WTC11 (cell line): ENCODE measurements around the gene FAM47E. TPM values are rescaled to one million over a fixed set of nuclear protein-coding genes. Genes with fewer than 3 reads are reported as not detected.

Experiments used
- ATAC-seq: fragments of 200-7000 bp; cut with Tn5 transposase; 2 replicates; pipeline ENCODE4 v1.10.0; 2021; ENCODE audit warnings: mild to moderate bottlenecking, moderate library complexity
- CTCF ChIA-PET: fragments of 300-600 bp; sonication (Branson Sonifier 250); formaldehyde crosslinking; loops from one replicate; lab custom pipeline; 2021; ENCODE audit warnings: antibody characterized with exemption; lab: Charles Lee
- POLR2A ChIA-PET: fragments of 350-600 bp; sonication (Branson Sonifier 250); formaldehyde crosslinking; loops from one replicate; lab custom pipeline; 2021; ENCODE audit warnings: antibody characterized with exemption; lab: Charles Lee
- DNase-seq: peaks from one replicate; pipeline ENCODE4 v3.0.0; 2021; ENCODE audit warnings: low spot score
- H3K27ac Mint-ChIP-seq: 2 replicates; pipeline ENCODE4 v1.8.0; 2021; ENCODE audit warnings: mixed read lengths
- H3K27me3 Mint-ChIP-seq: 2 replicates; pipeline ENCODE4 v1.8.0; 2021; ENCODE audit warnings: low read depth, mild to moderate bottlenecking, moderate library complexity, mixed read lengths
- H3K36me3 Mint-ChIP-seq: 2 replicates; pipeline ENCODE4 v1.8.0; 2021; ENCODE audit warnings: mixed read lengths
- H3K4me1 Mint-ChIP-seq: 2 replicates; pipeline ENCODE4 v1.8.0; 2022; ENCODE audit warnings: mixed read lengths
- H3K4me3 Mint-ChIP-seq: 2 replicates; pipeline ENCODE4 v1.8.0; 2021; ENCODE audit warnings: mild to moderate bottlenecking, moderate library complexity, mixed read lengths
- H3K9me3 Mint-ChIP-seq: 2 replicates; pipeline ENCODE4 v1.8.0; 2021; ENCODE audit warnings: mixed read lengths
- CREB1 ChIP-seq: sonication (generic); formaldehyde crosslinking; IDR thresholded peaks from 2 replicates; pipeline ENCODE4 v1.8.0; 2023; ENCODE audit warnings: mild to moderate bottlenecking, missing genetic modification reagents
- HMGA2 ChIP-seq: fragments of 250-450 bp; sonication (Bioruptor Pico); IDR thresholded peaks from 2 replicates; pipeline ENCODE4 v1.4.0; 2021; ENCODE audit warnings: mild to moderate bottlenecking, moderate library complexity
- JUN ChIP-seq: sonication (generic); formaldehyde crosslinking; IDR thresholded peaks from 2 replicates; pipeline ENCODE4 v1.8.0; 2023; ENCODE audit warnings: mild to moderate bottlenecking, missing genetic modification reagents
- MYBL2 ChIP-seq: sonication (generic); formaldehyde crosslinking; IDR thresholded peaks from 2 replicates; pipeline ENCODE4 v1.8.1; 2023; ENCODE audit warnings: mild to moderate bottlenecking, moderate library complexity, missing genetic modification reagents
- NFATC4 ChIP-seq: fragments of 250-450 bp; sonication (Bioruptor Pico); IDR thresholded peaks from 2 replicates; pipeline ENCODE4 v1.9.0; 2021; ENCODE audit warnings: mild to moderate bottlenecking
- RORB ChIP-seq: fragments of 250-450 bp; sonication (Bioruptor Pico); IDR thresholded peaks from 2 replicates; pipeline ENCODE4 v1.9.0; 2021; ENCODE audit warnings: mild to moderate bottlenecking
- SMAD3 ChIP-seq: sonication (generic); formaldehyde crosslinking; IDR thresholded peaks from 2 replicates; pipeline ENCODE4 v1.8.0; 2022; ENCODE audit warnings: missing genetic modification reagents, mild to moderate bottlenecking, borderline replicate concordance
- SMAD4 ChIP-seq: sonication (generic); formaldehyde crosslinking; IDR thresholded peaks from 2 replicates; pipeline ENCODE4 v1.8.0; 2022; ENCODE audit warnings: mild to moderate bottlenecking, missing genetic modification reagents
- SP1 ChIP-seq: sonication (generic); formaldehyde crosslinking; conservative IDR thresholded peaks from 2 replicates; pipeline ENCODE4 v1.8.1; 2022; ENCODE audit warnings: missing genetic modification reagents
- ZNF232 ChIP-seq: sonication (generic); formaldehyde crosslinking; IDR thresholded peaks from 2 replicates; pipeline ENCODE4 v1.8.0; 2022; ENCODE audit warnings: mild to moderate bottlenecking, missing genetic modification reagents
- ZNF263 ChIP-seq: sonication (generic); formaldehyde crosslinking; IDR thresholded peaks from 2 replicates; pipeline ENCODE4 v1.8.1; 2022; ENCODE audit warnings: low read depth, mild to moderate bottlenecking, moderate library complexity, missing genetic modification reagents
- ZNF416 ChIP-seq: fragments of 250-450 bp; sonication (Bioruptor Pico); IDR thresholded peaks from 2 replicates; pipeline ENCODE4 v1.9.0; 2021; ENCODE audit warnings: mild to moderate bottlenecking, inconsistent platforms
- total RNA-seq: library from RNA; stranded (reverse); gene quantifications from 3 replicates; pipeline ENCODE4 v1.2.3, GENCODE V29; 2021
- TF ChIP-seq, protein P1 (sequence below): sonication (generic); formaldehyde crosslinking; IDR thresholded peaks from 2 replicates; pipeline ENCODE4 v1.8.0; 2022; ENCODE audit warnings: mild to moderate bottlenecking, missing genetic modification reagents
- TF ChIP-seq, protein P2 (sequence below): sonication (generic); formaldehyde crosslinking; IDR thresholded peaks from 2 replicates; pipeline ENCODE4 v1.8.1; 2023; ENCODE audit warnings: mild to moderate bottlenecking, moderate library complexity, missing genetic modification reagents
- TF ChIP-seq, protein P3 (sequence below): sonication (generic); formaldehyde crosslinking; IDR thresholded peaks from 2 replicates; pipeline ENCODE4 v1.8.1; 2023; ENCODE audit warnings: mild to moderate bottlenecking, missing genetic modification reagents, moderate library complexity
- TF ChIP-seq, protein P4 (sequence below): fragments of 250-450 bp; sonication (Bioruptor Pico); conservative IDR thresholded peaks from 2 replicates; pipeline ENCODE4 v1.9.0; 2021; ENCODE audit warnings: mild to moderate bottlenecking
- TF ChIP-seq, protein P5 (sequence below): sonication (generic); formaldehyde crosslinking; conservative IDR thresholded peaks from 2 replicates; pipeline ENCODE4 v1.8.1; 2023; ENCODE audit warnings: mild to moderate bottlenecking, low read depth, missing genetic modification reagents, moderate library complexity
- TF ChIP-seq, protein P6 (sequence below): sonication (generic); formaldehyde crosslinking; IDR thresholded peaks from 2 replicates; pipeline ENCODE4 v1.8.0; 2022; ENCODE audit warnings: mild to moderate bottlenecking, missing genetic modification reagents

Gene FAM47E
- total RNA-seq, 1 experiment from 2014 or later, result 1.4 TPM

DNA sequence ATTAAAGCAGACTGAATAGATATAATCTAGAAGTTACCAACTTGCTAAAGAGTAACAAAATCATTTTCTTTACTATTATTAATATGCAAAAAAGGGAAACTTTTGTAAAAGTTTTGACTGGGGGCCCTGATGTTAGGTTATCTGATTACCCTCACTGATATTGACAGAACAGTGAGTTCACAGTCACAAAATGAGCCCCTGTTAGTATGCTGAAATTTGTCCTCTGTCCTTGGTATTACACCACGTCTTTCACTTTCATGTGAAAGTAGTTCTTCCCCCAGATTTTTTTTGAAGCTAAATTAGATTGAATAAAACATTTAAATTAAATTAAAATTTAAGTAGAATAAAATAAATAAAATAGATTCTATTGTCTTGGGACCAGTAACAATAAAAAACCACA is 60.9 kb downstream of the FAM47E start:
- Mint-ChIP-seq H3K4me3 (no peak overlapping the region), H3K36me3 (peaks cover 10% of the 10 kb centered on the region; the same call in 1 of the 2 replicates), H3K9me3 (peaks cover 17% of the 10 kb centered on the region), H3K27me3 (peaks cover 10% of the 10 kb centered on the region), H3K27ac (no peak overlapping the region), H3K4me1 (peaks cover 5% of the 10 kb centered on the region)
- no peak for ATAC-seq
- peak; percentile 43; the same call in 1 of the 2 replicates for TF ChIP-seq HMGA2 (CRISPR knock-in tag)
- TF ChIP-seq, protein P1, sequence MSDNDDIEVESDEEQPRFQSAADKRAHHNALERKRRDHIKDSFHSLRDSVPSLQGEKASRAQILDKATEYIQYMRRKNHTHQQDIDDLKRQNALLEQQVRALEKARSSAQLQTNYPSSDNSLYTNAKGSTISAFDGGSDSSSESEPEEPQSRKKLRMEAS (CRISPR knock-in tag), result no peak
- CTCF ChIA-PET, result no interaction called here
- no peak for DNase-seq
- POLR2A ChIA-PET, result no interaction called here

DNA sequence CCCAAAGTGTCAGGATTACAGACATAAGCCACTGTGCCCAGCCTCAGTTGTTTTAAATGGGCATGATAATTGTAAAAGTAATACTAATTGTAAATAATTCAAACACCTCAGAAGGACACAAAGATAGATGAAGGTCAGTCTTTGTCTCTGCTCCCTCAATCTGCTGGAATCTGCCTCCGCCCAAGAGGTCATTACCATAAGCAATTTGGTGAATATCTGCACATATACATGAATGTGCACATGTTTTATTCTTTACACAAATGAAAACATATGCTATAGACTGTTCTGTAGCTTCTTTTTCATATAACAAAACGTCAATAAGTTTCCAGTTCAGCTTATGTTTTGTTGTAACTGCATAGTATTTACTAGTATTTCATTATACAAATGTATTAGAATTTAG is 62.0 kb downstream of the FAM47E start:
- Mint-ChIP-seq H3K36me3 (peaks cover 10% of the 10 kb centered on the region; the same call in 1 of the 2 replicates), H3K9me3 (peaks cover 27% of the 10 kb centered on the region), H3K4me1 (peaks cover 2% of the 10 kb centered on the region), H3K27me3 (peaks cover 2% of the 10 kb centered on the region; the same call in 1 of the 2 replicates), H3K27ac (no peak overlapping the region), H3K4me3 (no peak overlapping the region)
- ChIA-PET CTCF (no interaction called here), POLR2A (no interaction called here)
- TF ChIP-seq, protein P2, sequence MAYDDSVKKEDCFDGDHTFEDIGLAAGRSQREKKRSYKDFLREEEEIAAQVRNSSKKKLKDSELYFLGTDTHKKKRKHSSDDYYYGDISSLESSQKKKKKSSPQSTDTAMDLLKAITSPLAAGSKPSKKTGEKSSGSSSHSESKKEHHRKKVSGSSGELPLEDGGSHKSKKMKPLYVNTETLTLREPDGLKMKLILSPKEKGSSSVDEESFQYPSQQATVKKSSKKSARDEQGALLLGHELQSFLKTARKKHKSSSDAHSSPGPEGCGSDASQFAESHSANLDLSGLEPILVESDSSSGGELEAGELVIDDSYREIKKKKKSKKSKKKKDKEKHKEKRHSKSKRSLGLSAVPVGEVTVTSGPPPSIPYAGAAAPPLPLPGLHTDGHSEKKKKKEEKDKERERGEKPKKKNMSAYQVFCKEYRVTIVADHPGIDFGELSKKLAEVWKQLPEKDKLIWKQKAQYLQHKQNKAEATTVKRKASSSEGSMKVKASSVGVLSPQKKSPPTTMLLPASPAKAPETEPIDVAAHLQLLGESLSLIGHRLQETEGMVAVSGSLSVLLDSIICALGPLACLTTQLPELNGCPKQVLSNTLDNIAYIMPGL, result no peak
- TF ChIP-seq SP1 (CRISPR knock-in tag) (no peak), ZNF263 (no peak), ZNF232 (CRISPR knock-in tag) (no peak), SMAD4 (no peak), SMAD3 (CRISPR knock-in tag) (no peak), RORB (no peak), JUN (CRISPR knock-in tag) (no peak), MYBL2 (CRISPR knock-in tag) (no peak), NFATC4 (CRISPR knock-in tag) (no peak), HMGA2 (CRISPR knock-in tag) (no peak), CREB1 (no peak), ZNF416 (CRISPR knock-in tag) (no peak)
- TF ChIP-seq, protein P3, sequence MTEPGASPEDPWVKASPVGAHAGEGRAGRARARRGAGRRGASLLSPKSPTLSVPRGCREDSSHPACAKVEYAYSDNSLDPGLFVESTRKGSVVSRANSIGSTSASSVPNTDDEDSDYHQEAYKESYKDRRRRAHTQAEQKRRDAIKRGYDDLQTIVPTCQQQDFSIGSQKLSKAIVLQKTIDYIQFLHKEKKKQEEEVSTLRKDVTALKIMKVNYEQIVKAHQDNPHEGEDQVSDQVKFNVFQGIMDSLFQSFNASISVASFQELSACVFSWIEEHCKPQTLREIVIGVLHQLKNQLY (CRISPR knock-in tag), result no peak
- TF ChIP-seq, protein P4, sequence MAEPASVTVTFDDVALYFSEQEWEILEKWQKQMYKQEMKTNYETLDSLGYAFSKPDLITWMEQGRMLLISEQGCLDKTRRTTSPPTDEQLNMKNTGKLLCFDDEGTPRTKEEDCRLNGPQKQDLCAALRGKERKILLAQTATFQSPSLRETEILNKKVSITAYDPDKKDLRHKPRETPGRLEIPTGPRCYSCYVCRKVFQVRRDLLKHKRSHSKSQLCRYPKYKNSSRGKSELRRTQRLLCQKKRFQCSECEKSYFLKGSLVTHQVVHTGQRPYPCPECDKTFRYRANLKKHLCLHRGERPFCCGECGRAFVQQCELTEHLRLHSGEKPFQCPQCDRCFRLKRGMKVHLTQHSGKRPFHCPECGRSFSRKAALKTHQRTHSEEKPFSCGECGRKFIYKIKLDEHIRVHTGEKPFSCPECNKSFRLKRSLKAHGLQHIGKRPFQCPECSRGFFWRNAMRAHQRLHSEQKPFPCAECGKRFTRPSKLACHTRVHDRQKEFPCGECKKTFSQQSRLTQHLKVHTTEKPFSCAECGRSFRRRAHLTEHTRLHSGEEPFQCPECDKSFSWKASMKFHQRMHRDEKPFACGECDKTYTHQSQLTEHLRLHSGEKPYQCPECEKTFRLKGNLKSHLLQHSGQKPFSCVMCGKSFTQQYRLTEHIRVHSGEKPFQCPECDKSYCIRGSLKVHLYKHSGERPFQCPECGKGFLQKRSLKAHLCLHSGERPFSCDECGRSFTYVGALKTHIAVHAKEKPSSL, result no peak
- TF ChIP-seq, protein P5, sequence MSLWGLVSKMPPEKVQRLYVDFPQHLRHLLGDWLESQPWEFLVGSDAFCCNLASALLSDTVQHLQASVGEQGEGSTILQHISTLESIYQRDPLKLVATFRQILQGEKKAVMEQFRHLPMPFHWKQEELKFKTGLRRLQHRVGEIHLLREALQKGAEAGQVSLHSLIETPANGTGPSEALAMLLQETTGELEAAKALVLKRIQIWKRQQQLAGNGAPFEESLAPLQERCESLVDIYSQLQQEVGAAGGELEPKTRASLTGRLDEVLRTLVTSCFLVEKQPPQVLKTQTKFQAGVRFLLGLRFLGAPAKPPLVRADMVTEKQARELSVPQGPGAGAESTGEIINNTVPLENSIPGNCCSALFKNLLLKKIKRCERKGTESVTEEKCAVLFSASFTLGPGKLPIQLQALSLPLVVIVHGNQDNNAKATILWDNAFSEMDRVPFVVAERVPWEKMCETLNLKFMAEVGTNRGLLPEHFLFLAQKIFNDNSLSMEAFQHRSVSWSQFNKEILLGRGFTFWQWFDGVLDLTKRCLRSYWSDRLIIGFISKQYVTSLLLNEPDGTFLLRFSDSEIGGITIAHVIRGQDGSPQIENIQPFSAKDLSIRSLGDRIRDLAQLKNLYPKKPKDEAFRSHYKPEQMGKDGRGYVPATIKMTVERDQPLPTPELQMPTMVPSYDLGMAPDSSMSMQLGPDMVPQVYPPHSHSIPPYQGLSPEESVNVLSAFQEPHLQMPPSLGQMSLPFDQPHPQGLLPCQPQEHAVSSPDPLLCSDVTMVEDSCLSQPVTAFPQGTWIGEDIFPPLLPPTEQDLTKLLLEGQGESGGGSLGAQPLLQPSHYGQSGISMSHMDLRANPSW, result no peak
- TF ChIP-seq, protein P6, sequence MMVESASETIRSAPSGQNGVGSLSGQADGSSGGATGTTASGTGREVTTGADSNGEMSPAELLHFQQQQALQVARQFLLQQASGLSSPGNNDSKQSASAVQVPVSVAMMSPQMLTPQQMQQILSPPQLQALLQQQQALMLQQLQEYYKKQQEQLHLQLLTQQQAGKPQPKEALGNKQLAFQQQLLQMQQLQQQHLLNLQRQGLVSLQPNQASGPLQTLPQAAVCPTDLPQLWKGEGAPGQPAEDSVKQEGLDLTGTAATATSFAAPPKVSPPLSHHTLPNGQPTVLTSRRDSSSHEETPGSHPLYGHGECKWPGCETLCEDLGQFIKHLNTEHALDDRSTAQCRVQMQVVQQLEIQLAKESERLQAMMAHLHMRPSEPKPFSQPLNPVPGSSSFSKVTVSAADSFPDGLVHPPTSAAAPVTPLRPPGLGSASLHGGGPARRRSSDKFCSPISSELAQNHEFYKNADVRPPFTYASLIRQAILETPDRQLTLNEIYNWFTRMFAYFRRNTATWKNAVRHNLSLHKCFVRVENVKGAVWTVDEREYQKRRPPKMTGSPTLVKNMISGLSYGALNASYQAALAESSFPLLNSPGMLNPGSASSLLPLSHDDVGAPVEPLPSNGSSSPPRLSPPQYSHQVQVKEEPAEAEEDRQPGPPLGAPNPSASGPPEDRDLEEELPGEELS, result no peak
- ATAC-seq (no peak), DNase-seq (no peak)
